NCI-H187 treated with DMSO at 0.1 percent for 48 hours (cell line): Measurements from ENCODE around the gene RIMKLA.
A peak's percentile ranks its signal among the peaks of the same experiment; 100 is the strongest.

Experiments used
- DNase-seq: peaks from one replicate; lab custom pipeline; 2025; lab: John Stamatoyannopoulos, UW

The RIMKLA gene

DNA sequence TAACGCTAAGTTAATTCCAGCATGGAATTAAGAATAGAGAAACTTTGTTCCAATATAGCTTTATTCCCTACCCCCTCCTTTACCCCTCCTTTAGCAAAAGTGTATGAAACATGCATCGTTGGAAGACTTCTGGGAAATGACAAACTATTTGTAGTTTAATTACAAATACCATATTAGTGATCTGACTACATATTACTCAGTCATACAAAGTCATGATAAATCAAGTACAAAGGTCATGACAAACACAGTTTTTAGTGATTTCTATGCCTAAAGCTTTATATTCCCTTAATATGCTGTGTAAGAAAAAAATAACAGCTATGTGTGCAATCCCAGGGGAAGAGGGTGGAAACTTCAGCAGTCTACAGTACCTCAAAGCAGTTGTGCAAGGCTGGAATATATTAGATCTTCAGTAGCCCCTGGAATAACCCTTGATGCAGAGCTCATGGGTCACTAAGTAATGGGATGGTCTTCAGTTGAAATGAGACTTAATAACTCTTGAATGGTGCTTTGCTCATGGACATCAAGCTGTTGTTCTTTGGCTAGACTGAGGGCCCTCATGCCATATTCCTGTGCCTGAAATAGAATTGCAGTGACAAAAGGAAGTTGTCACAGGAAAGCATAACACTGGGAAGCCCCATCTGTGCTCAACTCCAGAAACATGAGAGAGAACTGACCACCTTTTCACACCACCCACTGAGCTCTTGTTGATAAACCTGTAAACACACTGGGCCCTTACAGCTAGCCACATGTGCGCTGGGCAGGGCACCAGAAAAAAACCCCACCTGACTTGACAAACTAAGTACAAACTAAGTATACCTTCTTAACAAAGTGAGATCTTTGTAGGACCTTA, 49.9 kb downstream of the RIMKLA start:
- DNase-seq, result no peak

- no peak for DNase-seq
Observed at GRCh38 chr1:42431514-42431913, 50.9 kb downstream of the RIMKLA start.

DNA sequence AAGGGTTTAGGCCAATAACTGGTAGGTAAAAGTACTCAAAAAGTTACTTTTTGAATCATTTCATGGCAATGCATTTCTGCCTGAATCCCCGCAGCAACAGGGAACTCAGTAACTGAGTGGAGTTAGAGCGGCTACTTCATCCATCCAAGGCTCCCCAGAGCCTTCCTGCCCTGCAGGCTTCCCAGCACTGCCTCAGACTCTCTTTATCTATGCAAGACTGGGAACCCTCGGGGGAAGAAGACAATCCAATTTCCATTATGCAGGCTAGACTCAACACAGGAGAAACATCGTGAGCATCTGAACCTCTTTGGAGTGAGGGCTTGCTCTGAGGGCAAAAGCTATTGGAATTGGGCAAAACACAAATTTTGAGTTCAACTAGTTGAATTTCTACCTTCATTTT, 52.1 kb downstream of the RIMKLA start:
- DNase-seq, result no peak

DNA sequence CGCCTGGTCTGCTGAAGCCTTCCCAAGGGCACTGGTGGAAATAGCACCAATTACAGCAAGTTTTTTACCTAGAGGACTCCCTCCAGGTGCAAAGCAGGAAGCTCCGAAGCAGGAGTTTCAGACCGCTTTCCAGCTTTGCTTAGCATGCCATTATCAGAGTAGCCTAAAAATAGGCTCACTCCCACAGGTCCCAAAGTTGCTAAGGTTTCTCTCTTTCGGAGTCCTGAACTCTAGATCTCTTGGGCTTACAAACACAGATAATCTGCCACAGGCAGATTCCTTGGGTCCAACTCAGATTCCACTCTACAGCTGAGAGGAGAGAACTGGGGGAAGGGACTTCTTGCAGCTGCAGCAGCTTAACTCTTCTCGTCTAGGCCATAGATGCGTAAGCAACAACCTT, 52.8 kb downstream of the RIMKLA start:
- no peak for DNase-seq

DNA sequence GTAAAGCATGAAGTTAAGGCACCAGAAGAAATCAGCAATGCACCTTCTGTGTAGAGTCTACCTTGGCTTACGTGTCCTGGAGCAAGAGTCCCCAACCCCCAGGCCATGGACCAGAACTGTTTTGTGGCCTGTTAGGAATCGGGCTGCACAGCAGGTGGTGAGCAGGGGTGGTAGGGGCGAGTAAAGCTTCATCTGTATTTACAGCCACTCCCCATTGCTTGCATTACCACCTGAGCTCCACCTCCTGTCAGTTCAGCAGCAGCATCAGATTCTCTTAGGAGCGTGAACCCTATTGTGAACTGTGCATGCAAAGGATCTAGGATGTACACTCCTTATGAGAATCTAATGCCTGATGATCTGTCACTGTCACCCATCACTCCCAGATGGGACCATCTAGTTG, 53.7 kb downstream of the RIMKLA start:
- no peak for DNase-seq

DNA sequence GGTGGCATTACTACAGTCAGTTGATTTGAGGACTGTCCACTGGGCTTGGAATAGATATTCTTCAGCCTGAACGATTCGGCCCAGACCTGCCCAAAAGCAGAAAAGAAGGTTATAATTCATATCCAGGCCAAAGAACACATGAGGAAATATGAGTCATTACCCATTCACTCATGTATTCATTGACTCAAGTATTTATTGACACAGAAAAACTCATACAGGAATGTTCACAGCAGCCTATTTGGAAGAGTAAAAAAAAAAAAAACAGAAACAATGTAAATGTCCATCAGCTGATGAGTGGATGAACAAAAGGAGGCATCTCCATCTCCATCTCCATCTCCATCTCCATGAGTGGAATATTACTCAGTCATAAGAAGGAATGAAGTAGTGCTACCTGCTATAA, 59.3 kb downstream of the RIMKLA start:
- DNase-seq, result no peak

- DNase-seq, result no peak
Observed at GRCh38 chr1:42442662-42443061, 62.1 kb downstream of the RIMKLA start.

GRCh38 chr1:42449256-42449655, 68.7 kb downstream of the RIMKLA start:
- no peak for DNase-seq

DNA sequence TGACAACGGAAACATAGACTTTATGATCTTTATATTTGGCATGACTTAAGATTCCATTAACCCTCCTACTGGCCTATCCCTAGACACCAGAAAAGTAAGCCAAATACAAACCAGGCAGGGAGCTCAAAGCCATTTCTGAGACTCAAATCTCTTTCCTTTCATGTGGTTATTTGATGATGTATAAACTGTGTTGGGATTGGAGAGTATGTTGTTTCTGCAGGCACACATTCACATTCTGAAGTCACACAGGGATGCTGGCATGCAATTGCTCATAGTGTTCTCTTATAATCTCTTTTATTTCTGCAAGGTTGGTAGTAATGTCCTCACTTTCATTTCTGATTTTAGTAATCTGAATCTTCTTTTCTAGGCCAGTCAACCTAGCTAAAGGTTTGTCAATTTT, 69.5 kb downstream of the RIMKLA start:
- no peak for DNase-seq

DNA sequence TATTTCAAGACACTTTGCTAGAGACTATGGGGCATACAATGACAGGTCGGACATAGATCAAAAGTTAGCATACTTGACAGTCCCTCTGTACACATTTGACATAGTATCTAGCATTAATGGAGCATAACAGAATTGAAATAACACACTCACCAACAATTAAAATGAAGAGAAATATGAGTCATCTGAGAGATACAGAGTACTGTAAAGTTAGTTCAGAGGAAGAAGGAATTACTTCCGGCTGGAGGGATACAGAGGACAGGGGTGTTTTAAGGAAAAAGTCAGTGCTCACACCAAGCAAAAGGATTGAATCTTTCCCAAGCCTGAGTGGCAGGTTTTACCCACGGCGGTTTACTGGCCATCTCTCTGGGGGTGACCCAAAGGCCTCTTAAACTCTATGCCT, 72.8 kb downstream of the RIMKLA start:
- DNase-seq, result no peak

DNA sequence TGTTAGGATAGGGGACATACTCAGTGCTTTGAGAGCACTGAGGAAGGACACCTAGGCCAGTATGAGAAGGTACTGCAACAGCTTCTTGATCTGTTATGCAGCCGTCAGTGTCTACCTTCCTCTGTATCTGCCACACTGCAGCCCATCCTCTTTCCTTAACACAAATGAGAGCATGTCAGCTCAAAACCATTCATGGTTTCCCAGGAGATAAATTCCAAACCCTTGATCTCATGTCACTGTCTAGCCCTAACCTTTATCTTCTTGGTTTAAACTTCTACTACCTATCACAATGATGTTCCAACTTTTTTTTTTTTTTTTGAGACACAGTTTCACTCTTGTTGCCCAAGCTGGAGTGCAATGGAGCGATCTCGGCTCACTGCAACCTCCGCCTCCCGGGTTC, 73.8 kb downstream of the RIMKLA start:
- DNase-seq, result no peak

GRCh38 chr1:42456010-42456753, 75.6 kb downstream of the RIMKLA start, which contains the start of the genes PPCS and ZMYND12:
Gene PPCS, plus strand, starts transcription at chr1:42456543. Its CDS starts 23 bp downstream, at chr1:42456566.
Gene ZMYND12, minus strand, starts transcription at chr1:42456022. Its CDS starts 25 bp downstream, at chr1:42455997.
- no peak for DNase-seq

GRCh38 chr1:42456754-42457089, 76.1 kb downstream of the RIMKLA start:
- no peak for DNase-seq

- DNase-seq, result no peak
Observed at GRCh38 chr1:42461196-42461595, 80.6 kb downstream of the RIMKLA start.

GRCh38 chr1:42462828-42463763, 82.5 kb downstream of the RIMKLA start, which contains the start of gene CCDC30:
Gene CCDC30, plus strand, starts transcription at chr1:42463286. Its CDS starts 17,266 bp downstream, at chr1:42480552.
- DNase-seq, result peak; percentile 96

- DNase-seq, result no peak
Observed at GRCh38 chr1:42463921-42464320, 83.3 kb downstream of the RIMKLA start.

GRCh38 chr1:42466030-42466429, 85.4 kb downstream of the RIMKLA start:
- DNase-seq, result no peak

- no peak for DNase-seq
Observed at GRCh38 chr1:42469727-42470126, 89.1 kb downstream of the RIMKLA start.
